Measurements from ENCODE around the gene DEFB128. TPM values are rescaled to one million over a fixed set of nuclear protein-coding genes. Genes with fewer than 3 reads are reported as not detected.

The DEFB128 gene
- total and polyA plus RNA-seq, 2 of the 4 experiments (the other 2 are of a cell fraction): not detected

- peak; percentile 43 for TF ChIP-seq RAD21 (IDR thresholded peaks at IDR 0.05; ENCODE audit: low read length)
- 0 out of 2 replicates have a peak, but pooled peaks have one; percentile 7 for TF ChIP-seq SMC3 (IDR thresholded peaks at IDR 0.05; ENCODE audit: low read depth, low read length)
- TF ChIP-seq, protein P1, sequence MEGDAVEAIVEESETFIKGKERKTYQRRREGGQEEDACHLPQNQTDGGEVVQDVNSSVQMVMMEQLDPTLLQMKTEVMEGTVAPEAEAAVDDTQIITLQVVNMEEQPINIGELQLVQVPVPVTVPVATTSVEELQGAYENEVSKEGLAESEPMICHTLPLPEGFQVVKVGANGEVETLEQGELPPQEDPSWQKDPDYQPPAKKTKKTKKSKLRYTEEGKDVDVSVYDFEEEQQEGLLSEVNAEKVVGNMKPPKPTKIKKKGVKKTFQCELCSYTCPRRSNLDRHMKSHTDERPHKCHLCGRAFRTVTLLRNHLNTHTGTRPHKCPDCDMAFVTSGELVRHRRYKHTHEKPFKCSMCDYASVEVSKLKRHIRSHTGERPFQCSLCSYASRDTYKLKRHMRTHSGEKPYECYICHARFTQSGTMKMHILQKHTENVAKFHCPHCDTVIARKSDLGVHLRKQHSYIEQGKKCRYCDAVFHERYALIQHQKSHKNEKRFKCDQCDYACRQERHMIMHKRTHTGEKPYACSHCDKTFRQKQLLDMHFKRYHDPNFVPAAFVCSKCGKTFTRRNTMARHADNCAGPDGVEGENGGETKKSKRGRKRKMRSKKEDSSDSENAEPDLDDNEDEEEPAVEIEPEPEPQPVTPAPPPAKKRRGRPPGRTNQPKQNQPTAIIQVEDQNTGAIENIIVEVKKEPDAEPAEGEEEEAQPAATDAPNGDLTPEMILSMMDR (conservative IDR thresholded peaks at IDR 0.05; ENCODE audit: low read depth, low read length): peak; percentile 43
- TF ChIP-seq MAFK (IDR thresholded peaks at IDR 0.05; ENCODE audit: low read depth, low read length): no peak
- no peak for TF ChIP-seq FOS (IDR thresholded peaks at IDR 0.05; ENCODE audit: low read depth, low read length)
- no peak overlapping the region for H3K4ac ChIP-seq (ENCODE audit: low read depth, low read length)
- H3K23ac ChIP-seq (ENCODE audit: low read depth, low read length): no peak overlapping the region
- intact Hi-C loops (cut with micrococcal nuclease) (no loop called here), in situ Hi-C loops (cut with MboI; ENCODE audit: low sequenced_read_pairs) (loop anchor here (10.0 kb wide), 1 partner anchor 115 kb away; no protein-coding TSS in a partner anchor), dilution Hi-C loops (cut with HindIII; ENCODE audit: low sequenced_read_pairs, unreplicated experiment) (no loop called here)
- no peak overlapping the region for H4K91ac ChIP-seq (ENCODE audit: insufficient read depth, low read depth, low read length)
- H4K20me1 ChIP-seq (ENCODE audit: insufficient read depth, low read length): no peaks in the 10 kb centered on the region
- no peak overlapping the region for H3K9ac ChIP-seq (ENCODE audit: low read depth, low read length)
- H2BK5ac ChIP-seq (ENCODE audit: low read depth, low read length, poor library complexity, severe bottlenecking): no peak overlapping the region
- no peak overlapping the region for H3K14ac ChIP-seq (replicated peaks; ENCODE audit: low read depth, low read length)
- ChIA-PET CTCF (interaction anchor here (1.2 to 1.5 kb wide), 2 partner anchors 12 to 111 kb away, joined by 3 to 5 read pairs; no protein-coding TSS in a partner anchor), POLR2A (ENCODE audit: unreplicated experiment) (no interaction called here)
- H3K27me3 ChIP-seq (ENCODE audit: control insufficient read depth, insufficient read depth, low read length): peaks cover 3% of the 10 kb centered on the region
- H3K18ac ChIP-seq (ENCODE audit: low read depth, low read length): no peak overlapping the region
- H2BK15ac ChIP-seq (ENCODE audit: low read depth, low read length): no peak overlapping the region
- no peaks in the 10 kb centered on the region for H3K9me3 ChIP-seq (ENCODE audit: control insufficient read depth, insufficient read depth, low read length)
- no peak overlapping the region for H2BK120ac ChIP-seq (ENCODE audit: low read depth, low read length)
- H2BK20ac ChIP-seq (ENCODE audit: low read depth, low read length): no peak overlapping the region
- no peak overlapping the region for H2AK9ac ChIP-seq (replicated peaks; ENCODE audit: low read depth, low read length, poor library complexity)
- no peak overlapping the region for H3K4me3 ChIP-seq (ENCODE audit: insufficient read depth, low read depth, low read length)
- no peak overlapping the region for H4K8ac ChIP-seq (ENCODE audit: low read depth in 2 of 2, low read length in 2 of 2)
- no peaks in the 10 kb centered on the region for H3K9me1 ChIP-seq (ENCODE audit: insufficient read depth, low read length)
- H3K4me1 ChIP-seq (ENCODE audit: control insufficient read depth, insufficient read depth, low read length): no peaks in the 10 kb centered on the region
- no peaks in the 10 kb centered on the region for H3K36me3 ChIP-seq (ENCODE audit: control insufficient read depth, insufficient read depth, low read length)
- H2AK5ac ChIP-seq (ENCODE audit: low read depth, low read length): no peak overlapping the region
- ATAC-seq (ENCODE audit: low read depth) (peak; percentile 75), DNase-seq (peak; percentile 7)
- no peak overlapping the region for H4K5ac ChIP-seq (ENCODE audit: low read depth, low read length)
- no TSS peak for BruUV-seq (replicated peaks)
- no peak overlapping the region for H3K27ac ChIP-seq (ENCODE audit: insufficient read depth, low read length)
- WGBS, 2 experiments (ENCODE audit: extremely low coverage in 2 of 2, insufficient read length in 1 of 2): no CpG with 5 or more reads among the region's 1 CpG
- H3K4me2 ChIP-seq (ENCODE audit: low read depth, low read length): no peak overlapping the region
- H3K56ac ChIP-seq (ENCODE audit: extremely low read depth, insufficient read depth, low read length): no peak overlapping the region
- no peak overlapping the region for H2AFZ ChIP-seq (replicated peaks; ENCODE audit: low read length, poor library complexity)
- no peaks in the 10 kb centered on the region for H3K79me1 ChIP-seq (ENCODE audit: low read depth in 1 of 2, low read length in 2 of 2)
Measured at GRCh38 chr20:219290-220115, 30.0 kb upstream of the DEFB128 start.
